HepG2 (cell line): ENCODE data around the gene DYTN. TPM values are rescaled to one million over a fixed set of nuclear protein-coding genes. Genes with fewer than 3 reads are reported as not detected.

Experiments
- CCDC6 ChIP-seq: sonication (generic); formaldehyde crosslinking; IDR thresholded peaks from 2 replicates; pipeline ENCODE4 v1.8.1; 2022; ENCODE audit warnings: mild to moderate bottlenecking, missing genetic modification reagents, moderate library complexity
- GATAD1 ChIP-seq: IDR thresholded peaks from 2 replicates; pipeline ENCODE4 v1.6.1; 2016; ENCODE audit warnings: missing genetic modification reagents, missing compliant biosample characterization
- HNF4A ChIP-seq: sonication (generic); formaldehyde crosslinking; IDR thresholded peaks from 2 replicates; pipeline ENCODE4 v1.4.0; 2020; ENCODE audit warnings: missing genetic modification reagents
- HNRNPL ChIP-seq: fragments of 200-400 bp; formaldehyde crosslinking; IDR thresholded peaks from 2 replicates; pipeline ENCODE4 v1.6.1; 2017; ENCODE audit warnings: mild to moderate bottlenecking, low read depth, low read length
- ISL2 ChIP-seq: sonication (generic); formaldehyde crosslinking; IDR thresholded peaks from 2 replicates; pipeline ENCODE4 v1.5.0; 2020; ENCODE audit warnings: missing genetic modification reagents
- KDM6A ChIP-seq: IDR thresholded peaks from 2 replicates; pipeline ENCODE4 v1.6.1; 2016; ENCODE audit warnings: low read depth
- MEIS1 ChIP-seq: sonication (generic); formaldehyde crosslinking; IDR thresholded peaks from 2 replicates; pipeline ENCODE4 v1.9.0; 2021; ENCODE audit warnings: mild to moderate bottlenecking, missing genetic modification reagents, moderate library complexity, borderline replicate concordance
- NCOA2 ChIP-seq: sonication (generic); formaldehyde crosslinking; IDR thresholded peaks from 2 replicates; pipeline ENCODE4 v1.8.0; 2022; ENCODE audit warnings: inconsistent platforms
- NONO ChIP-seq, 2 experiments: fragments of 450-650 bp in 1 of 2; sonication (generic) in 1 of 2; formaldehyde crosslinking in 1 of 2; IDR thresholded peaks in 1 of 2; conservative IDR thresholded peaks in 1 of 2; 2 replicates each; pipeline versions ENCODE4 v1.6.1 to v1.8.0; 2017 to 2022; ENCODE audit warnings: mild to moderate bottlenecking in 1 of 2, missing genetic modification reagents in 1 of 2, moderate library complexity in 1 of 2
- RFX3 ChIP-seq: IDR thresholded peaks from 2 replicates; pipeline ENCODE4 v1.6.1; 2016; ENCODE audit warnings: missing biosample characterization, missing genetic modification reagents
- RXRA ChIP-seq: sonication (generic); formaldehyde crosslinking; IDR thresholded peaks from 2 replicates; pipeline ENCODE4 v1.5.1; 2020; ENCODE audit warnings: missing genetic modification reagents
- SAFB2 ChIP-seq: sonication (generic); formaldehyde crosslinking; IDR thresholded peaks from 2 replicates; pipeline ENCODE4 v1.5.1; 2020; ENCODE audit warnings: missing genetic modification reagents, low read depth, mild to moderate bottlenecking, borderline replicate concordance
- SOX6 ChIP-seq, 2 experiments: fragments of 450-650 bp in 1 of 2; sonication (generic) in 1 of 2; formaldehyde crosslinking in 1 of 2; IDR thresholded peaks; 2 replicates each; pipeline versions ENCODE4 v1.4.0 to v1.6.1; 2017 to 2020; ENCODE audit warnings: antibody characterized with exemption in 1 of 2, mild to moderate bottlenecking in 1 of 2, missing genetic modification reagents in 1 of 2
- SUZ12 ChIP-seq: fragments of 150-350 bp; IDR thresholded peaks from 2 replicates; pipeline ENCODE4 v1.6.1; 2014; ENCODE audit warnings: low read depth, low read length
- ZNF20 ChIP-seq: sonication (generic); formaldehyde crosslinking; IDR thresholded peaks from 2 replicates; pipeline ENCODE4 v1.4.0; 2020; ENCODE audit warnings: mild to moderate bottlenecking, moderate library complexity, missing genetic modification reagents
- ZNF34 ChIP-seq: sonication (generic); formaldehyde crosslinking; IDR thresholded peaks from 2 replicates; pipeline ENCODE4 v1.4.0; 2020; ENCODE audit warnings: mild to moderate bottlenecking, missing genetic modification reagents, borderline replicate concordance
- ZNF510 ChIP-seq: sonication (generic); formaldehyde crosslinking; IDR thresholded peaks from 2 replicates; pipeline ENCODE4 v1.4.0; 2020; ENCODE audit warnings: low read depth, mild to moderate bottlenecking, missing genetic modification reagents
- ZNF550 ChIP-seq: sonication (generic); formaldehyde crosslinking; IDR thresholded peaks from 2 replicates; pipeline ENCODE4 v1.4.0; 2020; ENCODE audit warnings: mild to moderate bottlenecking, missing genetic modification reagents, borderline replicate concordance
- ZNF782 ChIP-seq: sonication (generic); formaldehyde crosslinking; IDR thresholded peaks from 2 replicates; pipeline ENCODE4 v1.4.0; 2020; ENCODE audit warnings: missing genetic modification reagents, mild to moderate bottlenecking, borderline replicate concordance
- ZNF788 ChIP-seq: sonication (generic); formaldehyde crosslinking; IDR thresholded peaks from 2 replicates; pipeline ENCODE4 v1.5.0; 2020; ENCODE audit warnings: mild to moderate bottlenecking, missing genetic modification reagents, borderline replicate concordance
- ZSCAN9 ChIP-seq: IDR thresholded peaks from 2 replicates; pipeline ENCODE4 v1.6.1; 2016; ENCODE audit warnings: borderline replicate concordance
- polyA plus RNA-seq, 8 experiments: library from polyadenylated mRNA; depleted of rRNA in 3 of 8; stranded (reverse) in 7 of 8; unstranded in 1 of 8; fragments of >200 nt; fragmentation: Illumina TruSeq in 4 of 8; extraction: Trizol in 4 of 8; gene quantifications; 2 replicates each; pipeline versions ENCODE4 v1.2.1 to v1.2.3, GENCODE V29; 2011 to 2016; ENCODE audit warnings: low read depth in 4 of 8, missing spikeins in 1 of 8, mixed read lengths in 1 of 8; ENCODE audit not compliant: insufficient read depth in 1 of 8
- total RNA-seq, 5 experiments: library from RNA; depleted of rRNA; stranded (reverse); fragments of >200 nt; fragmentation: Illumina TruSeq; extraction: Trizol; gene quantifications; 2 replicates each; pipeline ENCODE4 v1.2.3, GENCODE V29; 2016; ENCODE audit warnings: low read depth in 1 of 5
- TF ChIP-seq, protein P1 (sequence below): sonication (generic); formaldehyde crosslinking; IDR thresholded peaks from 2 replicates; pipeline ENCODE4 v1.4.0; 2020; ENCODE audit warnings: low read depth, mild to moderate bottlenecking, missing genetic modification reagents
- TF ChIP-seq, protein P2 (sequence below): sonication (generic); formaldehyde crosslinking; IDR thresholded peaks from 2 replicates; pipeline ENCODE4 v1.4.0; 2020; ENCODE audit warnings: low read depth, missing genetic modification reagents
- TF ChIP-seq, protein P3 (sequence below): sonication (generic); formaldehyde crosslinking; IDR thresholded peaks from 2 replicates; pipeline ENCODE4 v1.8.1; 2023; ENCODE audit warnings: mild to moderate bottlenecking, missing genetic modification reagents

The DYTN gene
- total and polyA plus RNA-seq, 2 of the 13 experiments (the other 11 are each of a cell fraction or from before 2014, with no cell fraction given), result not detected

DNA sequence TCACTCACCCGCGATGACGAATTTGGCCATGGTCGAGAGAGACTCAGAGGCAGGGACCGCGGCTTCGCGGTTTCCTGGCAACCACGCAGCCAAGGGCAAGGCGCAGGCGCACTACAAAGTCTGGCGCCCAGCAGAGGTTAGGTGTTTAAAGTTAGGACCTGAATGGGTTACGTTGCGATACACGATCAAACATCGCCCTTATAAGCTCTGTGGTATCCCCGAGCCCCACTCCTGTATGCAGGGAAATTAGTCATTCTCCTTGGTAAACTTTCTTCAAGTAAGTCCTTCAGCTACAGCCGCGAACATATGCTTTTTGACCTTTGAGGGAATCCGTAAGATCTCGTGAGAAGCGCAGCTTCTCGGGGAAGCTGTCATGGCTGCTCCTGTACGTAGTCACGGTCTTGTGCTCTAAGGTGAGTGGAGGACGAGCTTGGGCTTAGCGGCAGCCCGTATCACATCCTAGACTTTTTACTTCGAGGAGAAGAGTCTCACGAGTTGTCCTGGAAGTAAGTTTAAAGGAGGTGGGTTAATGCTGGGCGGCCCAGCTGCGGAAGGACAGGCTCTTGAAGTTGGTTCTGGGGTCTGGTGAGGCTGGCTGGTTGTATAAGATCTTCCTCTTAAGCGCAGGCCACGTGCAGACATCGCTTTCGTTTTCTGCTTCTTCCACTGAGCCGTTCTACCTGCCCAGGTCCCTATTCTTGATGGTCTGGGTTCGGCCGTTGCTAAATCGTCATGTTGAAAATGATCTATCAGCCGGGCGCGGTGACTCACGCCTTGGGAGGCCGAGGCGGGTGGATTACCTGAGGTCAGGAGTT lies 47.3 kb upstream of the DYTN start, which contains the start of the genes FASTKD2 and MDH1B (continued):
- TF ChIP-seq, protein P1, sequence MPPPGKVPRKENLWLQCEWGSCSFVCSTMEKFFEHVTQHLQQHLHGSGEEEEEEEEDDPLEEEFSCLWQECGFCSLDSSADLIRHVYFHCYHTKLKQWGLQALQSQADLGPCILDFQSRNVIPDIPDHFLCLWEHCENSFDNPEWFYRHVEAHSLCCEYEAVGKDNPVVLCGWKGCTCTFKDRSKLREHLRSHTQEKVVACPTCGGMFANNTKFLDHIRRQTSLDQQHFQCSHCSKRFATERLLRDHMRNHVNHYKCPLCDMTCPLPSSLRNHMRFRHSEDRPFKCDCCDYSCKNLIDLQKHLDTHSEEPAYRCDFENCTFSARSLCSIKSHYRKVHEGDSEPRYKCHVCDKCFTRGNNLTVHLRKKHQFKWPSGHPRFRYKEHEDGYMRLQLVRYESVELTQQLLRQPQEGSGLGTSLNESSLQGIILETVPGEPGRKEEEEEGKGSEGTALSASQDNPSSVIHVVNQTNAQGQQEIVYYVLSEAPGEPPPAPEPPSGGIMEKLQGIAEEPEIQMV, result peak; percentile 38; the same call in 1 of the 2 replicates
- TF ChIP-seq ZNF34 (peak; percentile 82; the same call in 1 of the 2 replicates), RXRA (CRISPR knock-in tag) (no peak; the same call in 1 of the 2 replicates), KDM6A (CRISPR knock-in tag) (no peak; the same call in 1 of the 2 replicates), CCDC6 (CRISPR knock-in tag) (no peak), SUZ12 (no peak), MEIS1 (CRISPR knock-in tag) (0 out of 2 replicates have a peak, but pooled peaks have one; percentile 63), NONO (IDR thresholded peaks at IDR 0.05) (no peak), NONO (CRISPR knock-in tag; conservative IDR thresholded peaks at IDR 0.05) (peak; percentile 92), ZSCAN9 (CRISPR knock-in tag) (peak; percentile 96), ISL2 (peak; percentile 76; the same call in 1 of the 2 replicates), GATAD1 (CRISPR knock-in tag) (peak; percentile 100), ZNF788 (CRISPR knock-in tag) (peak; percentile 74; the same call in 1 of the 2 replicates), ZNF510 (CRISPR knock-in tag) (peak; percentile 89; the same call in 1 of the 2 replicates), HNRNPL (no peak), ZNF20 (CRISPR knock-in tag) (no peak), RFX3 (CRISPR knock-in tag) (peak; percentile 85), ZNF782 (CRISPR knock-in tag) (peak; percentile 39), SOX6 (IDR thresholded peaks at IDR 0.05) (no peak), SOX6 (CRISPR knock-in tag; IDR thresholded peaks at IDR 0.05) (peak; percentile 71), NCOA2 (peak; percentile 70), ZNF550 (CRISPR knock-in tag) (no peak), SAFB2 (CRISPR knock-in tag) (peak; percentile 78; the same call in 1 of the 2 replicates), HNF4A (CRISPR knock-in tag) (peak; percentile 40; the same call in 1 of the 2 replicates)
- TF ChIP-seq, protein P2, sequence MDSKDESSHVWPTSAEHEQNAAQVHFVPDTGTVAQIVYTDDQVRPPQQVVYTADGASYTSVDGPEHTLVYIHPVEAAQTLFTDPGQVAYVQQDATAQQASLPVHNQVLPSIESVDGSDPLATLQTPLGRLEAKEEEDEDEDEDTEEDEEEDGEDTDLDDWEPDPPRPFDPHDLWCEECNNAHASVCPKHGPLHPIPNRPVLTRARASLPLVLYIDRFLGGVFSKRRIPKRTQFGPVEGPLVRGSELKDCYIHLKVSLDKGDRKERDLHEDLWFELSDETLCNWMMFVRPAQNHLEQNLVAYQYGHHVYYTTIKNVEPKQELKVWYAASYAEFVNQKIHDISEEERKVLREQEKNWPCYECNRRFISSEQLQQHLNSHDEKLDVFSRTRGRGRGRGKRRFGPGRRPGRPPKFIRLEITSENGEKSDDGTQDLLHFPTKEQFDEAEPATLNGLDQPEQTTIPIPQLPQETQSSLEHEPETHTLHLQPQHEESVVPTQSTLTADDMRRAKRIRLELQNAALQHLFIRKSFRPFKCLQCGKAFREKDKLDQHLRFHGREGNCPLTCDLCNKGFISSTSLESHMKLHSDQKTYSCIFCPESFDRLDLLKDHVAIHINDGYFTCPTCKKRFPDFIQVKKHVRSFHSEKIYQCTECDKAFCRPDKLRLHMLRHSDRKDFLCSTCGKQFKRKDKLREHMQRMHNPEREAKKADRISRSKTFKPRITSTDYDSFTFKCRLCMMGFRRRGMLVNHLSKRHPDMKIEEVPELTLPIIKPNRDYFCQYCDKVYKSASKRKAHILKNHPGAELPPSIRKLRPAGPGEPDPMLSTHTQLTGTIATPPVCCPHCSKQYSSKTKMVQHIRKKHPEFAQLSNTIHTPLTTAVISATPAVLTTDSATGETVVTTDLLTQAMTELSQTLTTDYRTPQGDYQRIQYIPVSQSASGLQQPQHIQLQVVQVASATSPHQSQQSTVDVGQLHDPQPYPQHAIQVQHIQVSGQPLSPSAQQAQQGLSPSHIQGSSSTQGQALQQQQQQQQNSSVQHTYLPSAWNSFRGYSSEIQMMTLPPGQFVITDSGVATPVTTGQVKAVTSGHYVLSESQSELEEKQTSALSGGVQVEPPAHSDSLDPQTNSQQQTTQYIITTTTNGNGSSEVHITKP, result peak; percentile 49; the same call in 1 of the 2 replicates
- TF ChIP-seq, protein P3, sequence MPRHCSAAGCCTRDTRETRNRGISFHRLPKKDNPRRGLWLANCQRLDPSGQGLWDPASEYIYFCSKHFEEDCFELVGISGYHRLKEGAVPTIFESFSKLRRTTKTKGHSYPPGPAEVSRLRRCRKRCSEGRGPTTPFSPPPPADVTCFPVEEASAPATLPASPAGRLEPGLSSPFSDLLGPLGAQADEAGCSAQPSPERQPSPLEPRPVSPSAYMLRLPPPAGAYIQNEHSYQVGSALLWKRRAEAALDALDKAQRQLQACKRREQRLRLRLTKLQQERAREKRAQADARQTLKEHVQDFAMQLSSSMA (CRISPR knock-in tag), result no peak
